ENCODE data around the gene ZNF175.

Gene ZNF175

DNA sequence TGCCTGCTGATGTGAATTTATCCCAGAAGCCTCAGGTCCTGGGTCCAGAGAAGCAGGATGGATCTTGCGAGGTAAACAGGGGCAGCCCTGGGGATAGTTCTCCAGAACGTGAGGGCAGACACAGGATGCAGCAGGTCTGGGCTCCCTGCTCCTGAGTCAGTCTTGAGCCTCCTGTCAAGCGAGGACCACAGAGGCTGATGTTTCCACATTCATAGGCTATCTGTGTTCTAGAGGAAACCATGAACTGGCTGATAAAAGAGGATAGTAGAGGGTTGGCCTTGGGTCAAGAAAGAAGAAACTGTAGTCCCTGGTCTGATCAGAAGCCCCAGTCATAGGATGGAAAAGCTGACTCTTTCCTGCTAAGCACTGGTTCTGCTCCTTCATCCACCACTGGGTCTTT lies 2.2 kb downstream of the ZNF175 start:
- Histone ChIP-seq H3K27me3 (ENCODE audit: control insufficient read depth, insufficient read depth, low read length) (no peaks in the 10 kb centered on the region), H3K36me3 (ENCODE audit: control insufficient read depth, insufficient read depth, low read length) (peaks cover 9% of the 10 kb centered on the region), H3K4me3 (ENCODE audit: low read depth, low read length) (no peak overlapping the region), H3K4me1 (ENCODE audit: control insufficient read depth, insufficient read depth, low read length) (no peaks in the 10 kb centered on the region), H3K9ac (ENCODE audit: low read depth, low read length) (no peak overlapping the region), H3K9me3 (ENCODE audit: control insufficient read depth, insufficient read depth, low read length) (no peaks in the 10 kb centered on the region)

DNA sequence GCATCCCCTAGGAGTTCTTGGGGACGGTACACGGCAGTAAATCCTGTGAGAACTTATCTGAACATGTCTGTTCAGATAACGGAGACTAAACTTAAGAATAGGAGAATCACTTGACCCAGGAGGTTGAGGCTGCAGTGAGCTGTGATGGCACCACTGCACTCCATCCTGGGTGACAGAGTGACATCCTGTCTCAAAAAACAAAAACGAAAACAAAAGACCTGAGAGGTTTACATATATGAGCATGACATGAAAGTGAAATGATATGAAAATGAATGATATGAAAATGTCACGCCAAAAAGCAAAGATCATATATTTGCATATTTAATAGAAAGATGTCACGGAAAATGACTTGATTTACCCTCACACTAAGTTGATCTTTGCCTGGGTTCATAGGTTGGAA lies 5.8 kb downstream of the ZNF175 start:
- Histone ChIP-seq H3K9me3 (ENCODE audit: control insufficient read depth, insufficient read depth, low read length) (no peaks in the 10 kb centered on the region), H3K4me1 (ENCODE audit: control insufficient read depth, insufficient read depth, low read length) (no peaks in the 10 kb centered on the region), H3K27me3 (ENCODE audit: control insufficient read depth, insufficient read depth, low read length) (no peaks in the 10 kb centered on the region), H3K36me3 (ENCODE audit: control insufficient read depth, insufficient read depth, low read length) (peaks cover 12% of the 10 kb centered on the region), H3K4me3 (ENCODE audit: low read depth, low read length) (no peak overlapping the region), H3K9ac (ENCODE audit: low read depth, low read length) (no peak overlapping the region)

DNA sequence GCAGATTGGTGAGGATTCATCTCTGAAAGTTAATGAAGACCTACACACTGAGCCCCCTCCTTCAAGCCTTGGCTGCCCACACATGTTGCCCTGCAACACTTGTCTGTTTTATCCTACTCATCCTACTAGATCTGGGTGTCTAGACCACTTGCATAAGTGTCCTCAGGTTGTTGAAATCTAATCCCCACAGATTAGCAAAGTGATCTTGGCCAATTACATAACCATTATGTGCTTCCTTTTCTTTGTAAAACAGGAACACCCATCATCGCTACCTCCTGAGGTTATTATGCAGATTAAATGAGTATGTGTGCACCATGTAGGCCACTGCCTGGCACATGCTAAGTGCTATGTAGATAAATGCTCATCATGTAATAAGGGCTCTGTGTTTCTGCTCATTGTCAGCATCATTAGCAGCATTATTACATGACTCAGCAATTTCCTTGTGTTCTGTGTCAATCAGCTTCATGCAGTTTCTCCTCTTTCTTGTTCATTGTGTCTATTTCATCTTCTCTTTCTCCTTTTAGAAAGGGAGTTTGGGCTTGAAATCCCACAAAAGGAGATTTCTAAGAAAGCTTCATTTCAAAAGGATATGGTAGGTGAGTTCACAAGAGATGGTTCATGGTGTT lies 15.1 kb downstream of the ZNF175 start:
- H3K4me1 ChIP-seq (ENCODE audit: control insufficient read depth, insufficient read depth, low read length): no peaks in the 10 kb centered on the region
- H3K9me3 ChIP-seq (ENCODE audit: control insufficient read depth, insufficient read depth, low read length): peaks cover 14% of the 10 kb centered on the region
- peaks cover 9% of the 10 kb centered on the region for H3K36me3 ChIP-seq (ENCODE audit: control insufficient read depth, insufficient read depth, low read length)
- H3K27me3 ChIP-seq (ENCODE audit: control insufficient read depth, insufficient read depth, low read length): no peaks in the 10 kb centered on the region
- H3K9ac ChIP-seq (ENCODE audit: low read depth, low read length): no peak overlapping the region
- no peak overlapping the region for H3K4me3 ChIP-seq (ENCODE audit: low read depth, low read length)

GRCh38 chr19:51586799-51587198 lies 15.7 kb downstream of the ZNF175 start:
- Histone ChIP-seq H3K4me1 (ENCODE audit: control insufficient read depth, insufficient read depth, low read length) (no peaks in the 10 kb centered on the region), H3K27me3 (ENCODE audit: control insufficient read depth, insufficient read depth, low read length) (no peaks in the 10 kb centered on the region), H3K9ac (ENCODE audit: low read depth, low read length) (no peak overlapping the region), H3K4me3 (ENCODE audit: low read depth, low read length) (no peak overlapping the region), H3K9me3 (ENCODE audit: control insufficient read depth, insufficient read depth, low read length) (peaks cover 14% of the 10 kb centered on the region), H3K36me3 (ENCODE audit: control insufficient read depth, insufficient read depth, low read length) (peaks cover 7% of the 10 kb centered on the region)

DNA sequence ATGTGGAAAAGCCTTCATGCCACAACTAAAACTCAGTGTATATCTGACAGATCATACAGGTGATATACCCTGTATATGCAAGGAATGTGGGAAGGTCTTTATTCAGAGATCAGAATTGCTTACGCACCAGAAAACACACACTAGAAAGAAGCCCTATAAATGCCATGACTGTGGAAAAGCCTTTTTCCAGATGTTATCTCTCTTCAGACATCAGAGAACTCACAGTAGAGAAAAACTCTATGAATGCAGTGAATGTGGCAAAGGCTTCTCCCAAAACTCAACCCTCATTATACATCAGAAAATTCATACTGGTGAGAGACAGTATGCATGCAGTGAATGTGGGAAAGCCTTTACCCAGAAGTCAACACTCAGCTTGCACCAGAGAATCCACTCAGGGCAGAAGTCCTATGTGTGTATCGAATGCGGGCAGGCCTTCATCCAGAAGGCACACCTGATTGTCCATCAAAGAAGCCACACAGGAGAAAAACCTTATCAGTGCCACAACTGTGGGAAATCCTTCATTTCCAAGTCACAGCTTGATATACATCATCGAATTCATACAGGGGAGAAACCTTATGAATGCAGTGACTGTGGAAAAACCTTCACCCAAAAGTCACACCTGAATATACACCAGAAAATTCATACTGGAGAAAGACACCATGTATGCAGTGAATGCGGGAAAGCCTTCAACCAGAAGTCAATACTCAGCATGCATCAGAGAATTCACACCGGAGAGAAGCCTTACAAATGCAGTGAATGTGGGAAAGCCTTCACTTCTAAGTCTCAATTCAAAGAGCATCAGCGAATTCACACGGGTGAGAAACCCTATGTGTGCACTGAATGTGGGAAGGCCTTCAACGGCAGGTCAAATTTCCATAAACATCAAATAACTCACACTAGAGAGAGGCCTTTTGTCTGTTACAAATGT lies 16.4 kb downstream of the ZNF175 start:
- Histone ChIP-seq H3K4me1 (ENCODE audit: control insufficient read depth, insufficient read depth, low read length) (no peaks in the 10 kb centered on the region), H3K9ac (ENCODE audit: low read depth, low read length) (no peak overlapping the region), H3K36me3 (ENCODE audit: control insufficient read depth, insufficient read depth, low read length) (peaks cover 4% of the 10 kb centered on the region), H3K27me3 (ENCODE audit: control insufficient read depth, insufficient read depth, low read length) (no peaks in the 10 kb centered on the region), H3K4me3 (ENCODE audit: low read depth, low read length) (no peak overlapping the region), H3K9me3 (ENCODE audit: control insufficient read depth, insufficient read depth, low read length) (peaks cover 14% of the 10 kb centered on the region)

GRCh38 chr19:51589511-51589910 lies 18.4 kb downstream of the ZNF175 start:
- Histone ChIP-seq H3K9ac (ENCODE audit: low read depth, low read length) (no peak overlapping the region), H3K9me3 (ENCODE audit: control insufficient read depth, insufficient read depth, low read length) (peaks cover 14% of the 10 kb centered on the region), H3K4me1 (ENCODE audit: control insufficient read depth, insufficient read depth, low read length) (no peaks in the 10 kb centered on the region), H3K36me3 (ENCODE audit: control insufficient read depth, insufficient read depth, low read length) (peaks cover 4% of the 10 kb centered on the region), H3K27me3 (ENCODE audit: control insufficient read depth, insufficient read depth, low read length) (no peaks in the 10 kb centered on the region), H3K4me3 (ENCODE audit: low read depth, low read length) (no peak overlapping the region)

DNA sequence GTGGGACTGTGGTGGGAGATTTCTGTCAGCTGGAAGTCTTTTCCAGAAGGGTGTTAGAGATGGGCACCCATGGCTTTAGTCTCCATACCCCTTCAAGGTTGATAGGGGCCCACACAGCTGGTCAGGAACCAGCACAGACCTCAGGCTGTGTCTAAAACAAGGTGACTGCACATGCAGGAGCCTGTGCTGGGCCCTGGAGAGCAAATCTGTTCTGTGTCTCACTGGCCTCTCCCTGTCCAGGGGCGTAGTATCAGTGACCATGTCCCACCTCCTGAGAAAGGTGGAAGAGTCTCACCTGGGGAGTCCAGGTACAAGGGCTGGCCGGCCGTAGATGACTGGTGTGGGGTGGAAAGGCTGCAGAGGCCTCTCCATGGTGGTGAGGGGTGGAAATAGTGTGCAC lies 19.4 kb downstream of the ZNF175 start:
- Histone ChIP-seq H3K36me3 (ENCODE audit: control insufficient read depth, insufficient read depth, low read length) (peaks cover 4% of the 10 kb centered on the region), H3K4me3 (ENCODE audit: low read depth, low read length) (no peak overlapping the region), H3K9ac (ENCODE audit: low read depth, low read length) (no peak overlapping the region), H3K27me3 (ENCODE audit: control insufficient read depth, insufficient read depth, low read length) (no peaks in the 10 kb centered on the region), H3K9me3 (ENCODE audit: control insufficient read depth, insufficient read depth, low read length) (peaks cover 14% of the 10 kb centered on the region), H3K4me1 (ENCODE audit: control insufficient read depth, insufficient read depth, low read length) (peaks cover 2% of the 10 kb centered on the region)

DNA sequence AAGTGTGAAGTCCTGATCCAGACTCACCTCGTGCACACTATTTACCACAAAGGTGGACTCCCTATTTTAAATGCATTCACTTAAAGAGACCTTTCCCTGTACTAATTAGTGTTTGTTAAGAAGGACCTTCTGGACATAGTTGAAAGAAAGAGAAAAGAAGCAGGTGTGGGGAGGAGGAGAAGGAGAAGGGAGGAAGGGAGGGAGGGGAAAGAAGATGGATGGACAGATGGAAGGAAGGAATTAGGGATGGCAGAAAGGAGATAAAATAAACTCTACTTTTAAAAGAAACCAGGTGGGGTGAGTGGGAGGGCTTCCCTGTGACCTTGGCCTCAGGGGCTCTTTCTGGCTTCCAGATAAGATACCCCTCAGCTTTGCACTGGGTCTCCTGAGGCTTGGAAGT lies 21.4 kb downstream of the ZNF175 start:
- H3K9me3 ChIP-seq (ENCODE audit: control insufficient read depth, insufficient read depth, low read length): peaks cover 4% of the 10 kb centered on the region
- peaks cover 2% of the 10 kb centered on the region for H3K4me1 ChIP-seq (ENCODE audit: control insufficient read depth, insufficient read depth, low read length)
- H3K27me3 ChIP-seq (ENCODE audit: control insufficient read depth, insufficient read depth, low read length): peaks cover 3% of the 10 kb centered on the region
- no peak overlapping the region for H3K4me3 ChIP-seq (ENCODE audit: low read depth, low read length)
- no peaks in the 10 kb centered on the region for H3K36me3 ChIP-seq (ENCODE audit: control insufficient read depth, insufficient read depth, low read length)
- H3K9ac ChIP-seq (ENCODE audit: low read depth, low read length): no peak overlapping the region

- Histone ChIP-seq H3K36me3 (ENCODE audit: control insufficient read depth, insufficient read depth, low read length) (no peaks in the 10 kb centered on the region), H3K4me3 (ENCODE audit: low read depth, low read length) (peak overlapping the region; percentile 93), H3K27me3 (ENCODE audit: control insufficient read depth, insufficient read depth, low read length) (peaks cover 3% of the 10 kb centered on the region), H3K4me1 (ENCODE audit: control insufficient read depth, insufficient read depth, low read length) (peaks cover 2% of the 10 kb centered on the region), H3K9ac (ENCODE audit: low read depth, low read length) (no peak overlapping the region), H3K9me3 (ENCODE audit: control insufficient read depth, insufficient read depth, low read length) (no peaks in the 10 kb centered on the region)
Observed at GRCh38 chr19:51593138-51593890, 22.2 kb downstream of the ZNF175 start.

DNA sequence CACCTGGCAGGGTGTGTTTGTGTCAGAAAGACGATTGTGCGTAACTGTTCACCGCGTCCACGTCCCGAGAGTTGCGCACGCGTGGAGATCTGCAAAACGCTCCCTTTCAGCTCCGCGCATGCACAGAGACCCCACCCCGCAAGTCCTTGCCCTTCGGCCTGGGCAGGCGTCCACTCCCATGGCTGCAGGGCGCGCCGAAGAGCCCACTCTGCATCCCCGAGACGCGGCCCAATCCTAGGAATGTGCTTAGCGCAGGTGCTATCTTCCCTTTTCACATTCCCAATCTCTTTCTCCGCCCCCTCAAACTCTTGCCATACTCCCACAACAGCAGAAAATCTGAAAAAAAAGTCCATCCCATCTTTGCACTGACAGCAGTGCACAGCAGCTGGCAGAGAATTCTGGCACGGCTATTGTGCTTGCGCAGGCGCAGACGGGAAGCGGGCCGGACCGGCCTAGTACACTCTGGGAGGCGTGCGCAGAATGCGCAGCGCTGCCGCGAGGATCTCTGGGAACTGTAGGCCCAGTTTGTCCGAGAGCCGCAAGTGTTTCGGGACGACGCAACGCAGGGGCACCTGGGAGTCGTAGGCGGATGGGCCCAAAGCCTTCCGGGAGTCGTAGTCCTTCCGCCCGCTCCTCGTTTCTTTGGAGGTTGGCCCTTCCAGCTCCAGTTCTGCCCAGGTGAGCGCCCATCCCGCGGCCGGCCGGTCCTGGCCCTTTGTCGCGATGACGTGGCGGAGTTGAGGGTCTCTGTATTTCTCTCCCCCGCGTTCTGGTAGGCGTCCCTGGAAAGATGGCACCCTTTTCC lies 23.1 kb downstream of the ZNF175 start:
- Histone ChIP-seq H3K27me3 (ENCODE audit: control insufficient read depth, insufficient read depth, low read length) (peaks cover 3% of the 10 kb centered on the region), H3K9me3 (ENCODE audit: control insufficient read depth, insufficient read depth, low read length) (no peaks in the 10 kb centered on the region), H3K4me1 (ENCODE audit: control insufficient read depth, insufficient read depth, low read length) (peaks cover 2% of the 10 kb centered on the region), H3K4me3 (ENCODE audit: low read depth, low read length) (peak overlapping the region; percentile 93), H3K36me3 (ENCODE audit: control insufficient read depth, insufficient read depth, low read length) (no peaks in the 10 kb centered on the region), H3K9ac (ENCODE audit: low read depth, low read length) (peak overlapping the region; percentile 51)

- Histone ChIP-seq H3K9ac (ENCODE audit: low read depth, low read length) (peak overlapping the region; percentile 51), H3K27me3 (ENCODE audit: control insufficient read depth, insufficient read depth, low read length) (peaks cover 6% of the 10 kb centered on the region), H3K4me3 (ENCODE audit: low read depth, low read length) (peak overlapping the region; percentile 72), H3K36me3 (ENCODE audit: control insufficient read depth, insufficient read depth, low read length) (no peaks in the 10 kb centered on the region), H3K4me1 (ENCODE audit: control insufficient read depth, insufficient read depth, low read length) (peaks cover 2% of the 10 kb centered on the region), H3K9me3 (ENCODE audit: control insufficient read depth, insufficient read depth, low read length) (no peaks in the 10 kb centered on the region)
Observed at GRCh38 chr19:51594774-51595109, 23.7 kb downstream of the ZNF175 start.

Data from iPS-15b (cell line).